ENCODE data around the gene KNSTRN.

KNSTRN gene

DNA sequence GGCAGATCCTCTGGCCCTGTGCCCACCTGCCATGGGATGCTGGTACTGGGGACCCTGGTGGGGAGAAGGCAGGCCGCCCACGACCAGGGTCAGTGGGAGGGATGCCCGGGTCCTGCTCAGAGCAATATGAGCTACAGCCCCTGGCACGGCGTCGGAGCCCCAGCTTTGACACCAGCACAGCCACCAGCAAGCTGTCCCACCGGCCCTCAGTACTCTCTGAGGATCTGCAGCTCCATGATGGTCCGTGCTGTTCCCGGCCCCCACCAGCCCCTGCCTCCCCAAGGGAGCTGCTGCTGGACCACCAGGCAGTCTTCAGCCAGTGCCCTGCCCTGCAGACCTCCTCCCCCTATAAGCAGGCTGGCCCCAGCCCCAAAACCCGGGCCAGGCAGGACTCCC is 13.0 kb upstream of the KNSTRN start:
- in situ Hi-C loops (cut with MboI; ENCODE audit: low sequenced_read_pairs, unreplicated experiment), result no loop called here
- no peak for DNase-seq (ENCODE audit: low spot score)
- TF ChIP-seq, protein P1, sequence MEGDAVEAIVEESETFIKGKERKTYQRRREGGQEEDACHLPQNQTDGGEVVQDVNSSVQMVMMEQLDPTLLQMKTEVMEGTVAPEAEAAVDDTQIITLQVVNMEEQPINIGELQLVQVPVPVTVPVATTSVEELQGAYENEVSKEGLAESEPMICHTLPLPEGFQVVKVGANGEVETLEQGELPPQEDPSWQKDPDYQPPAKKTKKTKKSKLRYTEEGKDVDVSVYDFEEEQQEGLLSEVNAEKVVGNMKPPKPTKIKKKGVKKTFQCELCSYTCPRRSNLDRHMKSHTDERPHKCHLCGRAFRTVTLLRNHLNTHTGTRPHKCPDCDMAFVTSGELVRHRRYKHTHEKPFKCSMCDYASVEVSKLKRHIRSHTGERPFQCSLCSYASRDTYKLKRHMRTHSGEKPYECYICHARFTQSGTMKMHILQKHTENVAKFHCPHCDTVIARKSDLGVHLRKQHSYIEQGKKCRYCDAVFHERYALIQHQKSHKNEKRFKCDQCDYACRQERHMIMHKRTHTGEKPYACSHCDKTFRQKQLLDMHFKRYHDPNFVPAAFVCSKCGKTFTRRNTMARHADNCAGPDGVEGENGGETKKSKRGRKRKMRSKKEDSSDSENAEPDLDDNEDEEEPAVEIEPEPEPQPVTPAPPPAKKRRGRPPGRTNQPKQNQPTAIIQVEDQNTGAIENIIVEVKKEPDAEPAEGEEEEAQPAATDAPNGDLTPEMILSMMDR (IDR thresholded peaks at IDR 0.05; ENCODE audit: borderline replicate concordance, control extremely low read depth, extremely low read depth, insufficient read depth, missing control alignments), result no peak

DNA sequence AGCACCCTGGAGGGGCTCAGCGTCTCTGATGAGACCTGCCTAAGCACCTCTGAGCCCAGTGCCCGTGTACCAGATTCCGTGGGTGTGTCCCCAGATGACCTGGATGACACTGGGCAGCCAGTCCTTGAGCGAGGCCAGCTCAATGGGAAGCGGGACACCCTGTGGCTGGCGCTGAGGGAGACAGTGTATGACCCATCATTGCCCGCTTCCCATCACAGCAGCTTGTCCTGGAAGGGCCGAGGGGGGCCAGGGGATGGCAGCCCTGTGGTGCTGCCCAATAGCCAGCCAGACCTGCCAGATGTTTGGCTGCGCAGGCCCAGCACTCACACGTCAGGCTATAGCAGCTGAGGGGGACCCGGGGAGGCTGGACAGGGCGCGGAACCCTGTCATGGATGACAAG is 12.6 kb upstream of the KNSTRN start:
- no peak for DNase-seq (ENCODE audit: low spot score)
- in situ Hi-C loops (cut with MboI; ENCODE audit: low sequenced_read_pairs, unreplicated experiment), result no loop called here
- TF ChIP-seq, protein P1 (IDR thresholded peaks at IDR 0.05; ENCODE audit: borderline replicate concordance, control extremely low read depth, extremely low read depth, insufficient read depth, missing control alignments), result no peak

DNA sequence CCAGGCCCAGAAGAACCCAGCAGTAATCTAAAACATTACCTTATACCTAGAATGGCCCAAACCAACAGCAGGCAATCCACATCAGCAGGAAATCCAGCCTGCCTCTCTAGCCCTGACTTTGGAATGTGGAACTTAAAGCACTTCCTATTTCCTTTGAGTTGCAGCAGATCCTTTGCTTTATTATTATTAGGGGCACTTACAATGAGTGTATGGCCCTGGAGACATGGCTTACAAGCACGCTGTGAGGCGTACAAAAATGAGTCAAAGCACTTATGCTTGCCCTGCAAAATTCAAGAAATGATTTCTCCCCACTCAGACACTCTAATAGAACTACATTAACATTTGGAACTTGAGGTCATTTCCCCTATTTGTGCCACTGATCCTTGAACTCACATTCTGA is 9.5 kb upstream of the KNSTRN start:
- in situ Hi-C loops (cut with MboI; ENCODE audit: low sequenced_read_pairs, unreplicated experiment), result no loop called here
- no peak for DNase-seq (ENCODE audit: low spot score)
- TF ChIP-seq, protein P1 (IDR thresholded peaks at IDR 0.05; ENCODE audit: borderline replicate concordance, control extremely low read depth, extremely low read depth, insufficient read depth, missing control alignments), result no peak

DNA sequence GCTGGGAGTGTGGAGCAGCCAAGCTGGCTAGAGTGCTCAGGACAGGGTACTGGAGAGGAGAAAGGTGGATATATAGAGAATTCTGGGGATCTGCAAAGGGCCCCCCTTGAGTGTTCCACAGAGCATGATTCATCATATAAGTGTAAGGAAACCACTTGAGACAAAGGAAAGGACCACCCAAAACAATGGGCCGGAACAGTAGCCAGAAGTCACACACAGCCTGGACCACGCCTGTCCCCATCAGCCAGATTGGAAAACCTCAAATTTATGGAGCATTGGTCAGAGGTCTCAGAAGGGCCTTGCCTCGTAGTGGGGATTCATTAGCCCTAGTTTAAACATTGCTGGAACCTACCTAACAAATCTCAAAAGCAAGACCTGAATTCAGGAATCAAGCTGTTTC is 4.9 kb upstream of the KNSTRN start:
- no peak for DNase-seq (ENCODE audit: low spot score)
- TF ChIP-seq, protein P1 (IDR thresholded peaks at IDR 0.05; ENCODE audit: borderline replicate concordance, control extremely low read depth, extremely low read depth, insufficient read depth, missing control alignments), result no peak
- in situ Hi-C loops (cut with MboI; ENCODE audit: low sequenced_read_pairs, unreplicated experiment), result no loop called here

DNA sequence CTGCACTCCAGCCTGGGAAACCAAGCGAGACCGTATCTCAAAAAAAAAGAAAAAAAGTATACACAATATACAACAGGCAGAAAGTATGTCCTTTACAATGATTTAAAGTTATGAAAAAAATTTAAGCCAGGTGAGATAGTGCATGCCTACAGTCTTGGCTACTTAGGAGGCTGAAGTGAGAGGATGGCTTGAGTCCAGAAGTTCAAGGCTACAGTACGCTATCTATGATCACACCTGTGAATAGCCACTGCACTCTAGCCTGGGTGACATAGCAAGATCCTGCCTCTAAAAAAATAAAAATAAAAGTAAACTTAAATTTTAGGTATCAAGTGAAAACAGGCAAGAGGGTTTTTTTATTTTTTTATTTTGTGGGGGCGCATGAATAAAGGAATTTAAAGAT is 3.1 kb upstream of the KNSTRN start:
- TF ChIP-seq, protein P1 (IDR thresholded peaks at IDR 0.05; ENCODE audit: borderline replicate concordance, control extremely low read depth, extremely low read depth, insufficient read depth, missing control alignments), result no peak
- in situ Hi-C loops (cut with MboI; ENCODE audit: low sequenced_read_pairs, unreplicated experiment), result no loop called here
- DNase-seq (ENCODE audit: low spot score), result no peak

DNA sequence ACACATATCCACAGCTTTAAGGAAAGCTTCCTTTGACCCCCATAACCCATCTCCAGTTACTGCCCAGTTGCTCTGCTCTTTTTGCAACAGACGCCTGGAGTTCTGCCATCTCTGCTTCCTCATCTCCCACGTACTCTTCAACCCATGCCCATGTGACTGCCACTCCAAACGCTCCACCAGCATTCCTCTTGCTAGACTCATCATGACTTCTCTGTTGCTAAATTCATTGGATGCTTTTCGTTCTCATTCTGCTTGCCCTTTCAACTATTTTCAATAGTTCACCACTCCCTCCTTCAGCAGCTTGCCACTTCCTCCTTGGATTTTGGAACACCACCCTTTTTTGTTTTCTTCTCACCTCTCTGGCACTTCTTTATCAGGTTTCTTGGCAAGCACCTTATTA is 2.7 kb upstream of the KNSTRN start:
- in situ Hi-C loops (cut with MboI; ENCODE audit: low sequenced_read_pairs, unreplicated experiment), result no loop called here
- TF ChIP-seq, protein P1 (IDR thresholded peaks at IDR 0.05; ENCODE audit: borderline replicate concordance, control extremely low read depth, extremely low read depth, insufficient read depth, missing control alignments), result no peak
- DNase-seq (ENCODE audit: low spot score), result no peak

DNA sequence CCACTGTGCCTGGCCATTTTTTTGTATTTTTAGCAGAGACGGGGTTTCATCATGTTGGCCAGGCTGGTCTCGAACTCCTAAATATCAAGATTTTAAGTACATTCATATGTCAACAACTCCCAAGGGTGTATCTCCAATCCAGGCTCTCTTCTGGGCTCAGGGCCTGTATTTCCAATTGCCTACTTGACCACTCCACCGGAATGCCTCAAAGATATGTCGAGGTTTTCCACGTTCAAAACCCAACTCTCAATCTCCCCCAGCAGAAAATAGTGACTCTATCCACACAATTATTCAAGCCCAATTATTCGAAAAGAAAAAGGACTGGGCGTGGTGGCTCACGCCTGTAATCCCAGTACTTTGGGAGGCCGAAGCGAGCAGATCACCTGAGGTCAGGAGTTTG is 1.9 kb upstream of the KNSTRN start:
- in situ Hi-C loops (cut with MboI; ENCODE audit: low sequenced_read_pairs, unreplicated experiment), result no loop called here
- DNase-seq (ENCODE audit: low spot score), result no peak
- TF ChIP-seq, protein P1 (IDR thresholded peaks at IDR 0.05; ENCODE audit: borderline replicate concordance, control extremely low read depth, extremely low read depth, insufficient read depth, missing control alignments), result no peak

Measured in GM13976 (cell line).